Measurements from ENCODE around the gene JMJD8.

GRCh38 chr16:660132-660458 lies 24.0 kb downstream of the JMJD8 start:
- TF ChIP-seq CTCF (conservative IDR thresholded peaks at IDR 0.05; ENCODE audit: low read depth, low read length) = no peak
- no peak for TF ChIP-seq EZH2 (IDR thresholded peaks at IDR 0.05; ENCODE audit: low read length, unreplicated experiment)

Data from PC-3 (cell line).